GM21367 (cell line): ENCODE measurements around the gene FOXA1.

Experiments used
- ATAC-seq: cut with Tn5 transposase; IDR thresholded peaks from one replicate; pipeline ENCODE4 v1.9.1; 2021; ENCODE audit not compliant: unreplicated experiment

Gene FOXA1

DNA sequence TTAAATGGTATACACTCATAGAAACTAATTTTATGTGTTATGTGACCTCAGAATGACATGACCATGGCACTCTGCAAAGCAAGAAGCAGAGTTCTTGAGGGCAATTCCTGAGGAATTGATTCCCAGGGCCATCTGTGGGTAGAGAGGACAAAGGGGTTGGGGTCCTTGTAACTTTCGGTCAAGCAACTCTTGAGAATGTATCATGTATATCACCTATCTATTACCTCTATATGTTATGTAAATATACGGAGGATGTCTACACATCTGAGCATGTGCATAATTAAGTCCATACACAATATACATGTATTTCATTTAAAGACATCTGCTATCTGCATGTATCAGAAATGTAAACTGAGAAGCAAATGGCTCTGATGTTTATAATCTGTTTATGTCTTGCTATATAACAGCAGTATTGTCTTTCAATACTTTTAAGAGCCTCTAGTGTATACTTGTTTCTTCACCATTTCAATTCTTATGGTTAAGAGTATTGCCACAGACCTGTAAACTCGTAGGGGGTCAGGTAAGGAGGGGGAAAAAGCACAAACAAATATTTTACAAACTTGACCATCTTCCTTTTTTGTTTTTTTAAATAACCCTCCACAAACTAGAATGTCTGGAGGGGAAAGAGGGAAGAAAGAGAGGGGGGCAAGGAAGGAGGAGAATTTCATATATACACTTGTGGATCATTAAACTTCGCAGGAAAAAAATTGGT is 4.5 kb downstream of the FOXA1 start:
- no peak for ATAC-seq

DNA sequence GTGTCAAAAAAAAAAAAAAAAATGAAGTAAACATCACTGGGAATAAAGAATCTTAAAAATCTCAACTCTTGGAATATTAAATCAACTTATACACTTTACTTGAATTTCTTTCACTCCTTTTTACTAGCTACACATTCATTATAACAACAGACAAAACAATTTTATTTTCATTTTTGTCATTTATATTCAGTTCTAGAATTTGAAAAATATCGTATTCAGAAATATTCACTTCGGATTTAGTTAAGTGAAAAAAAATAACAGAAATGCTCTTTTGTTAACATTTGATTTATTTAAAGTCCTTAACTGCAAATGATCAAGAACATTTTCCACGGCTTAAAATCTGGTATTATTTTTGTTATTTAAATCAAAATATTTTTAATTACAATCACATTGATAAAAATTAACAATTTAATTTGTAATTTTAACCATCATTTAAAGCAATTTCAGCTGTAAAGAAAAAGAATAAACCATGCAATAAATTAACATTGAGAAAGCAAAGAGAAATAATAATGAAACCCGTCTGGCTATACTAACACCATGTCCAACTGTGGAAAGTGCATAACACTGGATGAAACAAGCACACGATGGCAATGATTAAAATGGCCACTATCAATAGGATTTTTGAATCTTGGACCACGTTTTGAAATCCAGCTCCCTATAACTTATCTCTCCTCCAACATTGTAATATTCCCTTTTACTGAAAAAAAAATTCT is 5.2 kb downstream of the FOXA1 start:
- ATAC-seq = no peak

DNA sequence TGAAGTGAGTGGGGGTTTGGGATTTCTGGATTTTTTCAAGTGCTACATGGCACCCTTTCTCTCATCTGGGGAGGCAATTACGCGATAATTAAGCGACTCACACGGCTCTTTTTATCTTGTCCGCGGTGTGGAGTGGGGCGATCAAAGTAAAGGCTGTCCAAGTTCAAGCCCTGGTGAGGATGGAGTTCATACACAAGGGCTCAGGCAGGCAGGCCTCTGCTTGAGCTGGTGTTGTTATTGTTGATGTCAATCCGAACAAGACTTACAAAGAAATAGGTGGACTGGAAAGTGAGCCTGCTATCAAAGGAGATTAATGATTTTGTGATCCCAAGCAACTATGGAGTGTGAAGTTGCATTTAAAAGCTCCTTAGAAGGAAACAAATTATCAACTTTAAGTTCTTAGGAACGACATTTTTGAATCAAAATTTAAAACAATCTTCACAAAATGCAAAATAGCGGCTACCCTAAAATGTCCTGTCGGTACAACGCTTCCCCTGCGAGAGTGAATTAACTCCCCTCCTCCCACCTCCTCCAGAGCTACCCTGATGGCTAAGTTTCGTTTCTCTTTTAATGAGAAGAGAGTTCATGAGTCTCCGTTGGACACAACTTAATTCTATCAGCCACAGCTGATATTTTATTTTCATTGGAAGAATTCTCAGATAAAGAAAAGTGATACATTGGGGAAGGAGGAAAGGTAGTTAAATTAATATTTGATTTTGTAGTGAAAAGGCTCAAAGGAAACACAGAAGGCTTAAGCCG is 5.9 kb downstream of the FOXA1 start:
- no peak for ATAC-seq

DNA sequence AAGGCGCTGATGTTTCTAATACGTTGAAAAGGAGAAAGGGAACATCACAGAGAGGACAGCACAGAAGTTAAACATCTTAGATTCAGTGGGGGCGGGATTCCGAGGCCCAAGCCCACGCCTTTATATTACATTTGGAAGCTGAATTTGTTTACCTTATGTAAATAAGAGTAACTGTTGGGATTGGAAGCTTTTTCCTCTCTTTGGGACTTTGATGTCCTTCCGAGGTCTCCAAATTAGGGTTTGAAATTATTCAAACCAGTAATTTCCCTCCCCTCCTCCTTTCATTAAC is 6.4 kb downstream of the FOXA1 start:
- ATAC-seq = no peak

DNA sequence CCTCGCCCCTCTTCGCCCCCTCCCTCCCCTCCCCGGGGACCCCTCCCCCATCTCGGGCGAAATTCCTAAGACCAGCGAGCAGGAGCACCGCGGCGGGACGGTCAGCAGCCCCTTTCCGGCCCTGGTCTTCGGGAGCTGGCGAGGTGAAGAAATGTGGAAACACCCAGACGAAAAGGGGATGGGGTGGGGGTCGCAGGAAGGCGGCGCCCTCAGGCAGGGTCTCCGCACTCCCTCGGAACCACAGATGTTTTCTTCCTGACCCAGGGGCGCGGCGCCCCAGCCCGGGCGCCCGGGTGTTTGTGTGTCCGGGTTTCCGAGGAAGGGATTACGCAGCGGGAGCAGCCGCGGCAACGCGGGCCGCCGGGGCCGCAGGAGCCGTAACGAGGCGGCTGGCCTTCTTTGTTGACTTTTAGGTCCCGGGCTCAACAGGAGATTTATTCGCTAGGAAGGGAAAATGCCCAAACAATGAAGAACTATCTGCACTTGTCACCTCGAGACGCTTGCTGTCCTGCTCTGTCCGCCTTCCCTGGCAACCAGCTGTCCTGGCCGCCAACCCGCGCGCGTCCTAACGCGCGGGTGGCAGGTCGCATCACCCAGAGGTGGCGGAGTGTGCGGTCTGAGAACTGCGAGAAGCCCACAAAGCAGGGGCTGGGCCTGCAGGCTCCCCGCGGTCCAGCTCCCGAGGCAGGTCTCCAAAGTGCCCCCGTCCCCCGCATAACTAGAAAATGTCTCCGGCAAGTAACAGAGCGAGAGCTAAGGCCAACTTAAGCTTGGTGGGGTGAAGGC is 7.0 kb downstream of the FOXA1 start:
- no peak for ATAC-seq

DNA sequence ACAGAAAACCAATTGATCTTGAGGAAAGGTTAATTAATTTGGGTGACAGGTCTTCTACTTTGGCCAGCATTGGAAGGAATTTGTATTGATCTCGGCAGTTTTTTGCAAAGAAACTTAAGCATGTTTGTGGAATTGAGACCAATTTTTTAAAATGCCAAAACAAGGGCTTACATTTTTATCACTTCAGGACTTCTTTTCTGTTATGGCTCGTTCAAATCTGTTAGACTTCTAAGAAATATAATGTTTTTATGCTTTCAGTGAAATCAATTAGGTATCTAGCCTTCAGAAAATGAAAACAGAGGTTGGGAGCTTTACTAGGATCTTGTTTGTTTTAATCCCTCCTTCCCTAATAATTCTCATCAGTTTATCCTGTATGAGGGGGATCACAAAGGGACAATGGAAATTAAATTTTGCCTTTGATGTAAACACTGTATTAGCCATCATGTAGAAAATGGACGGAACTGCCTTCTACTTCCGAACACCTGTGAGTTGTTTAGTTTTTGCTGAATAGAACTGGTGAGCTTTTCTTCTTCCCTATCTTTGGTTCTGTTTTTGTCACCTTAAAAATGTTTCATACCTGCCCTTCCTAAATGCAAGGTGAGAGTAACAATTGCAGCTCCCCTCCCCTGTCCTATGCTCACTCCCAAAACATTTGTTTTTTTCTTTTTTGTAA is 7.8 kb downstream of the FOXA1 start:
- ATAC-seq = no peak

DNA sequence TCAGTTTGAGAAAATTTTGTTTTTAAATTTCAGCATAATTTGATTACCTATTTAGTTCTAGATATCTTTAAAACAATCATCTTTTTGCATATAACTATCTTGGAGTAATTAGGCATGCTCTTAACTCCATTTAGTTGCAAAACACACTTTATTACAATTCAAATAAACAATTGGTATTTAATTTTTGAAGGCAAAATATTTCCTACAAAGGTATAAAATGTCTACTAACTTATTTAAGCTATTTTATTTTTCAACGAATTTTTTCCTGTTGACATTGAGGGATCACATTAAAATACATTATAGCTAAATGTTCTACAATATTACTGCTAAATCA is 8.3 kb downstream of the FOXA1 start:
- ATAC-seq = no peak

DNA sequence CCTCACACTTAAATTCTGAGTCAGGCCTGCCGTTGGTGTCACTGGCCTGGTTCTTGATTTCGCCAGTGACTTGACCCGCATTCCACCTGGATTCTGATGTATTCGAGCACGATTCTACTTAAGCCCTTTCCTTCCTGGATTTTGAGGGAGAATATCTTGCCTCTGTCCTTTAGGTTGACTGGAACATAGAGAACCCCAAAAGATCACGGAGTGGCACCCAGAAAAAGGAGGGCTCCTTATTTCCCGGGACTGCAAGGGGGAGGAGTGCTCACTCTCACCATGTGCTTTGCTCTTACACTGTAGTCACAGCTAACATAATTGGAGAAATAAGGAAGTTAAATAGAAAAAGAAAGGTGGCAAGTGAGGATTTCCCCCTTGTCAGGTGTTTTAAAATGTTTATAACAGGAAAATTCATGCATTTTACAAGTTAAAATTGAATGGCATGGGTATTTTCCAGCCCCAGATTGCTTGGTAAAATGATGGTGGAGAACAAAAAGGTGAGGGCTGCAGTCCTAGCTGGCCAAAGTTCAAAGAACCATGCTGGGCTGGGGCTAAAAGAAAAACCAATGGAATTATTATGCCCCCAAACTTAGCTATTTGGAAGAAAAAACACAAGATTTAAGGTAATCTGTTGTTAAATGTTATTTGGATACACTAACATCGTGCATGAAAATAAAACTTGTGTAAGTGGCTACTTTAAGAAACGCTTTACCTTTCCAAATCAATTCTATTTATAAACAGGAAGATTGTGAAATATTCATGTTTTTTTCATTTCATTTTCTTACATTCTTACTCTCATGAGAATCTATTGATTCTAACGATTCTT is 8.9 kb downstream of the FOXA1 start:
- no peak for ATAC-seq

DNA sequence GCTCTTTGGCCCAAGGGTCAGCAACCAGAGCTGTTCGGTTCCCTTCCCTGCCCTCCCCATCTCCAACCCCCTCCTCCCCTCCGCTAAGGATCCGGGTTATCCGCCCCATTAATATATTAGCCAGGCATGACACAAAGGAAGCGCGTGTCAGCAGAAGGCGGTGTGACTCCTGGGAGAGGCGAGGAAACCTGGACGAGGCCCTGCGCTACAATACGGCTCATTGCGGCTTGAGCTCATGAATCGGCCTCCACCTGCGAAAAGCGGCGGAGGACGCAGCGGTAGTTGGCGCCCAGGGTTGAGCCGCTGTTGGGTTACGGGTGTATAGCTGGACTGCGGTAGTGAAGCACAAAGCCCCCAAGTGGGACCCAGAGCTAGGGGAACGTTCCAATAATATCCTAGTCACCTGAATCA is 9.9 kb downstream of the FOXA1 start:
- no peak for ATAC-seq

DNA sequence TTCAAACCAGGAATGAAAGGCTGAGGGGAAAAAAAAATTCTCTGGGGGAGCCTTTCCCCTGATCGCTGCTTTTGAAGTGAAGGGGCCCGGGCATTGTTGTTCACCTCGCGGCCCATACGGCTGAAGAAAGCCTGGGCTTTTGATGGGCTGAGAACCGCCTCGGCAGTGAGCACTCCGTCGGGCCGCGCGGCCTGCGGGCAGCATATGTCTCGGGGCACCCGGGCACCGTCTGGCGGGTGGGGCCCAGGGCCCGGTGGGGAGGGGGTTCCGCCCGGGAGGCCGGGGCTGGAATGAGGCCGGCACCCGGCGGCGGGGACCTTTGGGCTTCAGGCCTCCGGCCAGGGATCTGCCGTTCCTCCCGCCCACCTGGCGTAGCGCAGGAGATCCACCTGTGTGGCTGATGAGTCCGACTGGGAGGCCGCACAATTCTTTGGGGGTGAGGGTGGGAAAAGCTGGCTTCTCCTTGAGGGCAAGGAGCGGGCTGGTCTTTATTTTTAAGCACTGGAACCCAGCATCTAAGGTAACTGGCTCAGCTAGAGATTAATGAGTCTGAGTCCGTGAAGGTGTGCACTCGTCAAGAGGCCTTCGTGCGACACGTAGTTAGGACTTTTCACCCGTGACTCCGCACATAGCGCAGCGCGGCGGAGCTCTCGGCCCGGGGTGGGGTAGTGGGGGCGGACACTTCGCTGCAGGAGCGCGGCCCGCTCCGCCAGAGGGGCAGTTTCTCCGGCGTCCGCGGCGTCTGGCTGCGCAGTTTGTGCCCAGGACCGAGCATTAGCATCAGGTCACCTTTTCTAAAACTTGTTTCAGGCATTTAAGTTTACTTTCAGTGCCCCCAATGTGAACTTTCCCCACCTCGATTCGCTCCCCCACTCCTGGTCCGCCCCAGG is 10.6 kb downstream of the FOXA1 start:
- no peak for ATAC-seq

DNA sequence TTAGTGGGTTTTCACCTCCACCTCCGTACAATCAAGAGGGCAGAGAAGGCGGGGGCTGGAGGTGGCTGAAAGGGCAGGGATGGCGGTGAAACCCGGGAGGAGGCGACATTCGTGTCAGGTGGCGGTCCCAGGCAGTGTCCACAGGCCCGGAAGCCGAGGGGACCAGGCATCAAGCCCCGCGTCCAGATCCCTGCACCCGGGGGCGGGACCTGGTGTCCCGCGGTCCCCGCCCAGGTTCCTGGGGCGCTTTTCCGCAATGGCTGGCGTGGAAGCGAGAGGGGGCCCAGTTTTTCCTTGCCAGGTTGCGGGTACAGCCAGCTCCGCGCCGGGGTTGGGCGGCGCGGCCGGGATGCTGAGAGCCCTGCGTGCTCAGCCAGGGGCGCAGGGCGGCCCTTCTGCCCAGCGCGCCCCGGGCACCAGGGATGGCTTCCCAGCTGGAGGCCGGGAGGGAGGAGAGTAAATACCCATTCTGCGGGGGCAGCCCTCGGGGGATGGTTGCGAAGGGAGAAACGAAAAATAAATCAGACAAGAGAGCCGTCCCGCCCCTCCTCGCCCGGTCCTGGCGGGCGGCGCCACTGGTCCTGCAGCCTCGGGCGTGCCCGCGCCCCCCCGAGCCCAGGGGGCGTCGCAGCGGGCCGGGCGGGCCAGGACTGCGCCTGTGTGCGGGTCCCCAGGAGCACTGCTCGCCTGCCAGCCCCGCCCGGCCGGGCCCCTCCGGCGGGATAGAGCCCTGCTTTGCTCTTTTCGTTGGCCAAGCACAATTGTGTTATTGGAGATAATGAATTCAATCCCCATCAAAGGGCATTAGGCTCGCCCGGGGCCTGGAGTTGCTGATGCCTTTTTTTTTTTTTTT is 11.5 kb downstream of the FOXA1 start:
- ATAC-seq = no peak

DNA sequence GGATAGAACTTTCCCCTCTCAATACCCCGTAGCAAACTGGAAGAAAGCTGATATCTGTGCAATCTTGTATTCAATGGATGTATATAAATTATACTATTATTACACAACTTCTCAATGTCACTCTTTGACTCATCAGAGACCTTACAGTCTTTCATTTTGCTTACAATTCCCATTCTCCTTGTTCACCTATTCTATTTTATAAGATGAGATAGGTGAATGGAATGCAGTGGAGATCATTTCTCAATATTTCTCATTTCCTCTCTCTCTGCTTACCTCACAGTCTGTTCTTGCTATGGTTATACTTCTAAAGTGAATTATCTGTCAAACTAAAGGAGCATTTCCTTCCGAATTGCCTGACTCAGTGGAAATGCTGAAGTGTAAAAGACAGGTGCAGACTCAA is 14.9 kb downstream of the FOXA1 start:
- ATAC-seq = no peak

DNA sequence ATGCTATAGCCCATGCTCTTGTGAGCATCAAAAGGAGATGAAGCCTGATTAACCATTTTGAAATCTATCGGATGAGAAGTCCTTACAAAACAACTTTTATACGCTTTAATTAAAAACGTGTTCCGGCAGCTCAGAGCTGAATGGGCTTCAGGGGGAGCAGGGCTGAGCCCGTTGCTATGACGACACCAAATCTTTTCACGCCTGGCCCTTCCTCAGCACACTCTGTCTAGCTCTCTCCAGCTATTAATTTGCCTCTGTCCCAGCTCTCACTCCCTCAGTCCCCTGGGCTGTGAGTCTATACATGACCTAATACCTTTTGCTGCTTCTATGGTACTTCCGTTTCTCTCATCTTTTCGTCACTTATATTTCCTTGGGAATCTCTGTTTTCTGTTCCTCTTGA is 15.8 kb downstream of the FOXA1 start:
- ATAC-seq = no peak

DNA sequence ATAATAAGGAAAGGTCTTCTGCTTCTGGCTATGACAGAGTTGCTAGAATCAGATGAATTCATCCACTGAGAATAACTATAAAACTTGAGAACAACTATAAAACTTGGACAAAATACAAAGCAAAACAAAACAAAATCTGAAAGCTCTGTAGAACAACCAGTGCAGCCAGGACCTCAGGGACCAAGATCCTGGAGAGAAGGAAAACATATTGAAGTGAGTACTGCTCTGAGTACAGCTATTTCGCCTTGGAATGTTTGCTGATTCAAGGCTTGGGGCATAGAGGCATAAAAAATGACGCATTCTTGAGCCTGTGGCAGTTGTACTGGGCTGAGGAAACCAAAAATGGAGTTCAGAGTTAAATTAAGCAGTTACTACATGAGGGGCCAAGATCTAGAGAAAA is 21.7 kb downstream of the FOXA1 start:
- ATAC-seq = no peak

DNA sequence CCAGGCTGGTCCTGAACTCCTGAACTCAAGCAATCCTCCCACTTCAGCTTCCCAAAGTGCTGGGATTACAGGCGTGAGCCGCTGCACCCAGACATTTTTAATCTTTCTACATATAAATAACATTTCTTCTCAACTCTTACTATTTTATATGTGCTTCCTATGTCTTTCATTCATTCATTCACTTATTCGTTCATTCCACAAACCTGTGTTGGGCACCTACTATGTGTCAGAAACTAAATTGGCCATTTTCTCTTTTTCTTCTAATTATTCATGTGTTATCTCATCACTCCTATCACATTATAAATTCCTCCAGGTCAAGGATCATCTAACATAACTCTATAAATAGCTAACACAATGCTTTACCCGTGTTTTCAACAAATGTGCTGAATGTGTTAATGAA is 23.7 kb downstream of the FOXA1 start:
- ATAC-seq = no peak

DNA sequence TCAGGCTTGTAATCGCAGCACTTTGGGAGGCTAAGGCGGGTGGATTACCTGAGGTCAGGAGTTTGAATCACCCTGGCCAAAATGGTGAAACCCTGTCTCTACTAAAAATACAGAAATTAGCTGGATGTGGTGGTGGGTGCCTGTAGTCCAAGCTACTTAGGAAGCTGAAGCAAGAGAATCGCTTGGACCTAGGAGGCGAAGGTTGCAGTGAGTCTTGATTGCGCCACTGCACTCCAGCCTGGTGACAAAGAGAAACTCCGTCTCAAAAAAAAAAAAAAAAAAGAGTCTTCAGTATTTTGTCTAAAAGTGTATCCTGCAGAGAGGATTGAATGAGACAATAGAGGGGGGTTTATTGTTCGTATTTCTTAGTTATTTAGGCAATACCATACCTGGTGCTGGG is 25.3 kb downstream of the FOXA1 start:
- no peak for ATAC-seq

DNA sequence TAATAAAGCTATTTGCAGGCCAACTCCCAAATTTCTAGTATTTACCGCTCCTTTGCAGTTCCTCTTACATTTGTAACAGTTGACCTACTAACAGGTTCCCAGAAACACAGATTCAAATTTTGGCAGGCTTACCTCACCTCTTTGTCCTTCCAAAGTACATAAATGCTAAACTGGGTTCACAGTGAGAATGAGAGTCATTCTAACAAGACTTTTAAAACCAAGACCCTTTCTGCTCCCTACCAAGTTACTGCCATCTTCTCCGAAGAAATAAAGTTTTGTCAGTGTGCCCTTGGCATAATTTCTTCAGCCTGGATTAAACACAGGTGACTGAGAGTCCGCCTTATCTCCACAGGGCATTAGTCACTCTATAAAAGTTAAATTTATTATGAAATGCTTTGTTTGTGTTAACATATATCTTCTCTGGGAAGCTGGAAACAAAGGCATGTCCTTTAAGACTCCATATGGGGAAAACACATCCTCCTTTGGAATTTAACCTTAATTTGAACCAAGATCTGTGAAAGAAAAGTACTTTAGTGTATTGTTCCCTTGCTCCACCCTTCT is 28.2 kb downstream of the FOXA1 start:
- no peak for ATAC-seq

DNA sequence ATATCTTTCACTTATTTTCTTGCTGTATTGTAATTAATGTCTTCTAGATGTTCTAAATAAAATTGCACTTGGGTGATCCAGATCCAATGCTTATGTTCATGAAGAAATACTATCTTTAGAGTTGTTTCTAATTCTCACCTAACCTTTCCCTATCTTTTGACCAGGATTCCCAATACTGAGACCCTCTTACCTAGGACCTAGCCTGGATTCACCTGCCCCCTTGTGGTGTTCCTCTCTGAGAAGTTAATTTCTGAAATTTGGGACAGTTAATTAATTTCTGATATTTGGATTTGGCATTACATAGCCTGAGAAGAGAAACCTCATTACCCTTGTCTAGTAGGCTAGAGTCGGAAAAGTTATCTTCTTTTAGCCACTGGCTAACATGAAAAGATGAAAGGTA is 29.5 kb downstream of the FOXA1 start:
- ATAC-seq = no peak
